A172 (cell line): Measurements from ENCODE around the gene TREH. TPM values are rescaled to one million over a fixed set of nuclear protein-coding genes. Genes with fewer than 3 reads are reported as not detected.

Experiments
- DNase-seq: peaks from one replicate; pipeline ENCODE4 v3.0.0-alpha.2; 2015; ENCODE audit warnings: low spot score
- total RNA-seq: library from RNA; depleted of rRNA; stranded (reverse); fragments of >200 nt; shearing (Covaris generic); gene quantifications from 2 replicates; pipeline ENCODE4 v1.2.3, GENCODE V29; 2014

The TREH gene
- total RNA-seq, 1 experiment from 2014 or later: not detected

GRCh38 chr11:118629761-118630661 is 49.4 kb downstream of the TREH start:
- DNase-seq: no peak

- DNase-seq: no peak
These were observed 50.4 kb downstream of the TREH start for GRCh38 chr11:118628861-118629549.

- DNase-seq: no peak
These were observed 51.0 kb downstream of the TREH start for GRCh38 chr11:118628432-118628831.

- DNase-seq: no peak
These were observed 51.4 kb downstream of the TREH start for GRCh38 chr11:118628031-118628430.

- DNase-seq: no peak
These were observed 51.9 kb downstream of the TREH start for GRCh38 chr11:118627566-118627965.

GRCh38 chr11:118625976-118626375 is 53.5 kb downstream of the TREH start:
- DNase-seq: no peak

- no peak for DNase-seq
These were observed 54.3 kb downstream of the TREH start for GRCh38 chr11:118625036-118625690.

- no peak for DNase-seq
These were observed 56.2 kb downstream of the TREH start for GRCh38 chr11:118623269-118623655.

GRCh38 chr11:118622376-118623268 is 56.8 kb downstream of the TREH start:
- peak; percentile 85 for DNase-seq

- DNase-seq: no peak
These were observed 57.6 kb downstream of the TREH start for GRCh38 chr11:118621784-118622375.

GRCh38 chr11:118621071-118621783 is 58.2 kb downstream of the TREH start:
- DNase-seq: peak; percentile 86

- DNase-seq: peak; percentile 85
These were observed 58.9 kb downstream of the TREH start for GRCh38 chr11:118620529-118621070.

GRCh38 chr11:118619444-118620197 is 59.8 kb downstream of the TREH start:
- peak; percentile 93 for DNase-seq

- peak; percentile 89 for DNase-seq
These were observed 60.5 kb downstream of the TREH start for GRCh38 chr11:118618991-118619375.

GRCh38 chr11:118618115-118618990 is 61.1 kb downstream of the TREH start:
- peak; percentile 42 for DNase-seq

GRCh38 chr11:118615976-118616371 is 63.5 kb downstream of the TREH start:
- DNase-seq: no peak

GRCh38 chr11:118615282-118615975 is 64.0 kb downstream of the TREH start:
- peak; percentile 68 for DNase-seq

GRCh38 chr11:118614511-118614910 is 64.9 kb downstream of the TREH start:
- no peak for DNase-seq
